Activated CD4-positive, alpha-beta T cell treated with anti-CD3 and anti-CD28 coated beads, Interleukin-10, Interleukin-2, amounts not matched to agents 100 ng/mL and 50 ng/mL, durations not matched to agents 16 hours and 8 hours (primary cell): ENCODE data around the gene RIMS1.

Experiments
- DNase-seq: peaks from one replicate; pipeline ENCODE4 v3.0.0-alpha.2; 2020

The RIMS1 gene

DNA sequence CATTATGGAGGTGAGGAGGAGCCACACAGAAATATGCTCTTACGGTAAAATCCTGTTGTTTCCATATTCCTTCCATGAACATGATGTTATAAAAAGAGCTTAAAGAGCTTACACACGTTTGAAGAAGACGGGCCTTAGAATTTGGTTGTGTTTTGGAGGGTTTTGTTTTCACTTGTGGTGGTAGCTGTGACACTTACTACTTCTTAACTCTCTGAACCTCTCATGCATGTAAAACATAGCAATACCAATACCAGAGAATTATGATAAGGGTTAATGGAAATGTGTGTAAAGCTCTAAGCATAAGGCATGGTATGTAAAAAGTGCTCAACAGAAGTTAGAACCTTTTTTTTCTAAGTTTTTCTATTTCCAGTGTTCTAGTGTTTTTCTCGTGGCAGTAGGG lies 479.4 kb downstream of the RIMS1 start:
- DNase-seq = no peak

DNA sequence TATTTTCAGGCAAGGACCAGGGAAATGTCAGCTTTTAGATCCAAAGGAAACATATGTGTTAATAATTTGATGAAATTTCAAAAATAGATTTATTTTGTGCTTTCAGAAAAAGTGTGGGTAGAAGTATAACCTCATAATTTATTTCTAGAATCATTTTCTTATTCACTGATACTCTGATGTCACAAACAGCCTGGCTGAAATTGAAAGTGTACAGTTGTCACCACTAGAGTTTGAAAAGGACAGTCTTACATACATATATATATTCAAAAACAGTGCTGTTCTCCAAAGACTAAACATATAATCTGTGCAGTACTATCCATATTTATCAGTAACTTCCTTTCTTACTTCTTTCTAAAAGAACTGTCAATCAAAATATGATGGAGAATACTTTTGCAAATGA lies 481.1 kb downstream of the RIMS1 start:
- no peak for DNase-seq

DNA sequence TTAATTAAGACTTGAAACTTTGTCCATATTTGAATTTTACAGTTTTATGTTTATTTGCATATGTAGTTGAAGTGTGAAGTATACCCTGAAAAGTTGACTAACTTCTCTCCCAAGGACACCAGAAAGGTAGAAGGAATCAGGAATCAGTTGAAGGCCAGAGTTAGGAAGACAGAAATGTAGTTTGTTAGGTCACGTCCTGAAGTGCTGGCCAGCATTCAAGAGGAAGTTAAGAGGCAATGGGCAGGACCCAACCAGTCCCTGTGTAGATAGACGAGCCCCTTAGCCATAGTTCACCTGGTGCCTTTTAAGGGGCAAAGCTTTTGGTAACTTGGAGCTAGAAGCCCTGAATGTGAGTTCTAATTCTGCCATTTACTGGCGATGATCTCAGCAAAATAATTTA lies 485.1 kb downstream of the RIMS1 start:
- DNase-seq = no peak

DNA sequence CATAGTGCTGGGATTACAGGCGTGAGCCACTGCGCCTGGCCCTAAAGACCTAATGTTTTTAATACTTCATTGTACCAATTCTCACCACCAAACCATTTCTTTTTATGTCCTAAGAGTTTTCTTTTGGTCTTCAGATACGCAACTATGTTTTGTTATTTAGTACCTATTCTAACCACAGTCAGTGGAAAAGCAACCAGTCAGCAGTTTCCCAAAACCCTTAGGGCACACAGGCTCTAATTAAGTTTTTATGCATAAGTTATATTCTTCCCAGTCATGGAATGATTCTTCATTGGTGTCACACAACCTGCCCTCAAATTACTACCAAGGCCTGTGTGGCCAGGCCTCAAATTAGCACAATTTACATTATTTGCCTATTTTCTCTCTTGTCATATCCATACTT lies 487.8 kb downstream of the RIMS1 start:
- DNase-seq = no peak

DNA sequence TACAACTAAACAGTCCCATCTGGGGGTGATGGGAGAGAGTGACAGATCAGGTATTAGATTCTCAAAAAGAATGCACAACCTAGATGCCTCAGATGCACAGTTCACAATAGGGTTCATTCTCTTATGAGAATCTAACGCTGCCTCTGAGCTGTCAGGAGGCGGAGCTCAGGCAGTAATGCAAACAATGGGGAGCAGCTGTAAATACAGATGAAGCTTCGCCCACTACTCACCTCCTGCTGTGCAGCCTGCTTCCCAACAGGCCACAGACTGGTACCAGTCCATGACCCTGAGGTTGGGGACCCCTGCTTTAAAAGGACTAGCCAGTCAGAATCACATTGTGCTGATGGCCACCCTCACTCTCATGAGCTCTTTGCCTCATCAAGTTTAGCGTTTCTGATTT lies 488.5 kb downstream of the RIMS1 start:
- DNase-seq = no peak

DNA sequence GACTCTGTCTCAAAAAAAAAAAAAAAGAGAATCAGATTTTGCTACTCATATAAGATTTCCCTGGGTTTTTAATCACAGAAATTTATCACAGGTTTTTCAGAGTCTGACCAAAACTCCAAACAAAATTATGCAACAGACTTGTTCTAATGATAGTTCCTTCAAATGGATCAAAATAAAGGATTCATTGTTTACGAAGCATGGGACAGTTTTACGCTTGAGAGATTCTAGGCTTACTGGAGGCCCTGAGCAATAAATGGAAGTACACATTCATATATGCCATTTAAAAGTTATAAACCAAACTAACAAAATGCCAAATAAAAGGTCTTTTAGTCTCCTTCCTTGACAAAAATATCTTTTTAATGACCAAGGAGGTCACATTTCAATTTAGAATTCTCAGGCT lies 490.4 kb downstream of the RIMS1 start:
- no peak for DNase-seq

DNA sequence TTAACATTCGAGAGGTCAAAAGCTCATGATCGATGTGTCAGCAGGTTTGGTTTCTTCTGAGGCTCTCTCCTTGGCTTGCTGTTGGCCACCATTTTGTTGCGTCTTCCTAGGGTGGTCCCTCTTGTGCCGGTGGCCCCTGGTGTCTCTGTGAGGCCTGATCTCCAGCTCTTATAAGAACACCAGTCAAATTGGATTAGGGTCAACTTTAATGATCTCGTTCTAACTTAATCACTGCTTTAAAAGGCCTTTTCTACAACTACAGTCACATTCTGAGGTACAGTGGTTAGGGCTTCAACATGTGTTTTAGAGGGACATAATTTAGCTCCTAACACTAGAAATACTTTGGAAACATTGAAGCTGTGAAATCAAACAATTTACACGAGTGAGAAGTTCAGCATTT lies 494.7 kb downstream of the RIMS1 start:
- DNase-seq = no peak

DNA sequence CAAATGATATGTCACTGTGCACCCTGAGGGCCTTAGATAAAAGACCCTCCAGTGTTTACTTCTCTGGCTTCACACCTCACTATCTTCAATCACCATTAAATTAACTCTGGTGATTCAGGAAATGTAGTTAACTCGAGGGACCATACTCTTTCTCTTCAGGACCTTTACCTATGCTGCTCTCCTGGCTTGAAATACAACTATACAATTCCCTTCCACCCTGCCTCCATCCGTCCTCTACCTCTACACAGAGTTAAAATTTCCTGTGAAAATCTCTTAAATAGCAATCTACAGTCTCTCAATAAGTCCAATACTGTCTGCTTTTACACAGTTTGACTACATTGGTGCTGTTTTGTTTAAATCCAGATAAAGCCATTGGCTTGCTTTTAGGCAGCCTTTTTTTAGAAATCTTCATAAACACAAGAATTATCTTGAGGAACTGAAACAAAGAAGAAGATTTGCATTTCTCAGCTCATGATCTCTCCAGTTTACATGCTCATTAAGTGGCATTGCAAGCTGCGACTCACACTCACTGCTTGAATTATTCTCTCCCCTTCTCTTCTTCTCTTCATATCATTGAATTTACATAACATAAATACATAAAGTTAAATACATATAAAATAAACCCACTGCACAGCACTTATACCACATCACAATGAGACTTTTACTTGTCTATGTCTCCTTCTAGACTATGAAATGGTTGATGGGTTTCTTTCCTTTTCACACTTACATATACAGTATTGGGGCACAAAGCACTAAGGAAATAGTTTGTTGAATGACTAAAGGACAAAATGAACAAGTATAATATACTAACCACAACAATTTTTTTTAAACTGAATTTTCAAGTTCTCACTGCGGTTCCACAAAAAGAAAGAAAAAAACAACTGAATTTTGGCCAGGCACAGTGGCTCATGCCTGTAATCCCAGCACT lies 496.5 kb downstream of the RIMS1 start:
- no peak for DNase-seq

DNA sequence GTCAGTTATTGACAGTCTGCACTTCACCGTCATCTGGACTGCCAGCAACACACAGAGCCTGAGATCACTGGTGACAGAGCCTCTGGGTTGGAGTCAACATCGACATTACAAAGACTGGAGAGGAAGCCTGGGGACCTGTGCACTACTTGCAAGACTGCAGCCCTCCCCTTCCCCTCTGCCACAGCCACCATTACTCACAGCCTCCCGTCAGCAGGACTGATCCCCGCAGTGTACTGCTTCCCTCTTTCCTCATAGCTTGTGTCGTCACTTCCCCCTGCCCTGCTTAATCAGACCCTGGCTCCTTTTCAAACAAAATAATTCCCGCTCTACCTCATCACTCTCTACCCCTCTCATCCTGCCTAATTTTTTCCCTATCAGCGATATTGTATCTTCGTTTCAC lies 500.0 kb downstream of the RIMS1 start:
- no peak for DNase-seq

DNA sequence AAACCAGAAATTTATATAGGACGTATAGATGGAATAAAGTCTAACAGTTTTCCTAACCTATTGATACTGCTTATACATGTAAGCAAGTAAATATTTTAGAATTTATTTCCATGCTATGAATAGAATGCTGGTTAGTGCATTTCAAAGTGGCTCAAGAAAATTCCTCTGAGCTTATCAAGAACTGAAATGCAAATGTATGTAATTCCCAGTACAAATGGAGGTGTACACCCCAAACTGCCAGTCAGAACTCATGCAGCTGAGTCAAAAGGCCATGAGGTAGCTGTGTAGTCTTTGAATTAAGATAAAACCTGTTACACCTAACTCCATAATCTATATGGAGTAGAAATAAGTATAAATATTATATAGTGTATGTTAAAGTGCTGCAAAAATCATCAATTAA lies 503.3 kb downstream of the RIMS1 start:
- DNase-seq = no peak

DNA sequence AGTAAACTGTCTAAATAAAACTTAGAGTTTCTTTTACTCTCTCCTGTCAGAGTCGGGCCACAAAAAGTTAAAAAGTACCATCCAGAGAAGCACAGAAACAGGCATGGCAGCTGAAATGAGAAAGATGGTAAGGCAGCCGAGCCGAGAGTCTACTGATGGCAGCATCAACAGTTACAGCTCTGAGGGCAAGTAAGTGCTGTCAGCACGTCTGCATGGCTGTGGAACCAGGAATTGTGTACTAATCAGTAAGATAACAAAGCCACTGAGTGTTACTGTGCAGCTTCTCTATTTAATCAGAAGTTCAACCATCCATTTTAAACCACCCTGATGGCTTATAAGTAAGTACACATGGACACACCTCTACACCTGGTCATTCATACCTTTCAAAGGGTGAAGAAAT lies 504.2 kb downstream of the RIMS1 start:
- no peak for DNase-seq

DNA sequence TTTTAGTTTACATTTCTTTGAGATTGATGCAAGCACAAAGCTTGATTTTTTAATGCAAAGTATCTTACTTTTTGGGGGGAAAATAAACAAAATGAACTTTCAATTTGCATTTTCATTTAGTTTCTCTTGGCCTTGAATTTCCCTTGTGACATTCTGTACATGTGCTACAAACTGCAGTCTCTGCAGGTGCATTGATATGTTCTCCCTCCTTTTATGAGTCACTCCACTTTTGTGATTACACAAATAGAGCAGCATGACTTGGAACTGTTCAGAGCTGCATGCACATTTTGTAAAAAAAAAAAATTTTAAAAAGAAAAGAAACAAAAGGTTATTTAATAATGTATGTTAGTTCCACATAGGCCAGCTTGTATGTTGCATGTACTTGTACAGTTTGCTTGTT lies 515.5 kb downstream of the RIMS1 start:
- DNase-seq = peak; percentile 3

DNA sequence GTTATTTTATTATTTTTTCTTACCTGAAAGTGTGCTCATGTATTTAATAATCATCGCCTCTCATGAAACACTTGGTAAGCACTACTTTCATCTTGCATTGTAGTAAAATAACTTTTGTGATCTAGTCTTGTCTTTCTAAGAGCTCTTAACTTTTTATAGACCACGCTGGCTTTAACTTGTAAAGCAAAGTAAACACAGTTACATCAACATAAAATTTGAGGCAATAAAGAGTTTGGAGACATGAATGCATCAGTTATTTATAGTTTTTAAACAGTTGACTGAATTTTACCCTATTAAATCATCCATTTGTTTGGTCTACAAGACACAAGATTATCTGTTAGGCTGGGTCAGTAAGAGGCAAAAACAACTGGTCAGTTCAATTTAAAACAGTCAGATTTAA lies 517.1 kb downstream of the RIMS1 start:
- DNase-seq = no peak

DNA sequence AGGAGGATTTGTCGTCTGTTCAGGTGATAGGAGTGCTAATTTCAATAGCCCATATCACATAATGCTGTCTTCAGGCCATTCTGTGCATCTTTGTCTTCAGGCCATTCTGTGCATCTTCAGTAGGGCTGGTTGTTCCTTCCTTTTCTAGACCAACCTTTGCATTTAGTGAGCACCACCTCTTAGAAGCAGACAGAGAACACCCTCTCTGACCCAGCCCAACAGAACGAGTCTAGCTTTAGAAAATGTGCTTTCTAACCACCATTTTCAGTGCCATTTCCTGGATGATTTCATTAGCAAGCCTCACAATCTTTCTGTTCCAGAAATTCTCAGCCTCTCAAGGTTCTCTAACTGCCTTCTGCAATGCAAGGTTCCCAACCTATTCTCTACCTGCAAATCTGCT lies 520.2 kb downstream of the RIMS1 start:
- no peak for DNase-seq

DNA sequence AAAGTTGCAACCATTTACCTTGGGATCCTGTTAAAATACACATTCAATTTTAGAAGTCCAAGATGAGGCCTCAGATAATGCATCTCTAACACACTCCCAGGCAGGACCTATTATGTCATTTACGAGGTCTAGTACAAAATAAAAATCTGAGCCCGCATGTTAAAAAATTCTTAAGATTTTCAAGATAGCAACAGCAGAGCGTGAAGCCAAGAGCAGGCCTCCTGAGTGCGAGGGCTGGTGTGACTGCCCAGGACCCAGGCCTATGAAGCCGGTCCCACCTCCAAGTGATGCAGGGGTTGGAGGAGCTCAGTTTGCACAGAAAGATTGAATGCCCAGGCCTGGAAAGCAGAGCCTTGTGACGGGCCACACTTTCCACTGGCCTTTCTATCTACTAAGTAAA lies 524.4 kb downstream of the RIMS1 start:
- no peak for DNase-seq

DNA sequence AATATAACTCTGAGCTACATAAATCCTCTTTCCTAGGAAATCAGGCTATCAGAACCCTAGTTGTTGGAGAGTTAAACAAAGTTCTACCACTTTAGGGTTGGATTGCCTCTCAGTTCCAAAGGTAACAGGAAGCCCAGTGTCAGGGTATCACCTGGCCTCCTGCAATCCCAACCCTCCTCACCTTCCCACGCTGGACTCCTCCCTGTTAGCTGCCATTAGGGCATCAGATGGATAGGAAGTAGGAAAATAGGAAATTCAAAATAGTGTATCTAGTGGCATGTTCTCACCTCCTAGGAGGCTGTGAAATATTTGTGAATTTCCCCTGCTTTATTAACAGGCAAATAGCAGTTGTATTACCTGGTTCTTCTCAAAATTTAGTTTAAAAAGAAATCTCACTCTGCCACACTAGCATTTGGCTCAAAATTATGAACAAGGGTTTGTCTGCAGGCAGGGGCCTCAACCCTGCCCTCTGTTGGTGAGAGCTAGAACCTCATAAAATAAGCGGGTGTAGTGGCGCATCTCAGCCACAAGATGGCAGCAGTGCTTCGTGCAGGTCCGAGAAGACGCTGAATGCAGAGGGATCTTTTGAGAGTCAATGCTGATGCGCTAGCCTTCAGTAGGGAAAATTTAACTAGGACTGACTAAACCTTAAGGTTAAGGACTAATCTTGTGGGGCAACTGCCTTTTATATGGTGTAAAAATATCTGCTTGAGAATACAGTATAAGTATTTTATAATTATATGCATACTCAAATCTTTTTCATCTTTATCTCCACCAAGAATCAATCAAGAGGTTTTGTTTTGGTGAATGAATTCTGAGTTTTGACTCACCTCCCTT lies 525.7 kb downstream of the RIMS1 start:
- DNase-seq = peak; percentile 78

DNA sequence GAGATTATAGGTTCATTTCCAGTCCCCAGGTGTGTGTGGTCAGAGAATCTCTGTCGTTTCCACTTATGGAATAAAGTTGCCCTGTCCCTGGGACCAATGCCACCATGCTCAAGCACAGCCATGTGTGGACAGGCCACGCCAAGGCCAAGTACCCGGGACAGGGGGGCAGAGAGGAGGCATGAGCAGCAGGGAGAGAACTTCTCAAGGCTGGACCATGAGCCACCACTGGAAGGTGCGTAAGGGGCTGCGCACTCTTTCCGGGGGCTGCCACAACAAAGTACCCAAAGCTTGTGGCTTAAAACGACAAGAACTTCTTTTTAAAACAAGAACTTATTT lies 526.3 kb downstream of the RIMS1 start:
- DNase-seq = no peak

DNA sequence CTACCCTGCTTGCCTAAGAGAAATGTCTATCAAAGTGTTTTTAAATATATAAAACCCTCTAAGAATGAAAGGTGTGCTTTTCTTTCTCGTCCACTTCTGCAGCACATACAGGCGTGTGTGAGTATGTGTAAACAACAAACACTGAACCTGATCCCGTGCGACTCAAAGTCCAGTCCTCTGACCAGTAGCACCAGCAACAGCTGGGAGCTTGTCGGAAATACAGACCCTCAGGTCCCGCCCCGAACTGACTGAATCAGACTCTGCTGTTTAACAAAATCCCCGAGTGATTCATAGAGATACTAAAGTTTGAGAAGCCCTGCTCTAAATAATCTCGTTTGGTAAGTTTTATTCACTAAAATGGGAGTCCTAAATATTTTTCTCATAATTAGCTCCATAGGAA lies 527.5 kb downstream of the RIMS1 start:
- no peak for DNase-seq

DNA sequence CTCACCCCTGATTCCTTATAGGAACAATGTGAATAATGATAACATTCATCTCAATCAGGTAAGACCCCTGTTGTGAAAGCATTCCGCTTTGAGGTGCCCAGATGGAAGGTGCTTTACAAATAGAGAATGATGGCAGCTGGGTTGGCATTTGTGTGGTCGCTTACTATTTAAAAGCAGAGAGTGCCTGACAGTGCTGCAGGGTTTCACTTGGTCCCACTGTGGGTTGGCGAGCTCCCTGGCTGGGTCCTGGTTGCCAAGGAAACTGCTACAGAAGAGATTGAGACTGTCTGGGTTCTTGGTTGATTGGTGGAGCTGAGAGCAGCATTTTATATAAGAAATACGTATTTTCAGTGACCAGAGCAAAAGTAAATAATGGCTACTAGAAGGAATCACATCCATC lies 528.3 kb downstream of the RIMS1 start:
- no peak for DNase-seq

DNA sequence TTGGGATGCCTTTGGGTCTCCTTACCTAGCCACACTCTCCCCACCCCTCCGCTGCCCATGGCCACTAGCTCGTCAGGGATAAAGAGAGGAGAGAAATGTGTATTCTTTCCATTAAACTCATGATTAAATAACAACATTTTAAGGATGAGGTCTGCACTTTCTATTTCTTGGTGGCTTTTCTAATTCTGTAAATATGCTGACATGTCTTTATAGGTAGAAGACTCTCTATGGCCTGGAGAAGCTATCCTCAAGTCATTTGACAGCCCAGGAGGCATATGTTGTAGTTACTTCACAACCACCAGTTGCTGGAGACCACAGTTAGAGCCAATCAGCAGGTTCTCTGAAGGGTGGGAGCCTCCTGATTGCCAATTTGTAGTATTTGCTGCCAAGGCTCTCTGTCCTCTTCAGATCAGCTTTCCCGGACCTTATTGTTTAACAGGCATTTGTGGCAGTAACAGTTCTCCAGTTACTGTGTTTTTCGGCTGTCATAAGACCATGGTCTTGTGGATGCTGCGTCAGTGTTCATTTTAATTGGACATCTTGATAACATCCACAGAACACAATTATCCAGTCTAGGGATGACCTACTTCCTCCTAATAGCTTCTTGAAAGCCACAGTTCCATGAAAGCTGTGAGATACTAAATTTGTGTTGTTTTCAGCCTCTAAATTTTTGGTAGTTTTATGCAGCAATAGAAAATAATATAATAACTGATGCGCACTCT lies 530.6 kb downstream of the RIMS1 start:
- DNase-seq = no peak

DNA sequence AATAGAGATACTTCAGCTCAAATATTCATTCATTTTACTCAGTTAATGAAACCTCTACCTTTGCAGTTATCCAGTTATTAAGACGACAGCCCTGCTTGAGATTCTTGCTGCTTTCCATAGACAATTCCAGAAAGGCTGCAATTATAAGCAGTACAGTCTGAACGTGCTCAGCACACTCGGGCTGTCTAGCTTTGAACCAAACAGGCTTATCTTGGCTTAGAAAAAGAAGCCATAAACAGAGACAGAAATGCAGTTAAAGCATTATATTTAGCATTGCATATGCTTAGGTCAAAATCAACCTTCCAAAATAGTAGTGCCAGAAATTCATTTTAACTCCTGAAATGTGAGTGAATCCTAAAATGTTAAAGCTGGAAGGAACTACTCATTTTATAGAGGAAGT lies 531.4 kb downstream of the RIMS1 start:
- no peak for DNase-seq

DNA sequence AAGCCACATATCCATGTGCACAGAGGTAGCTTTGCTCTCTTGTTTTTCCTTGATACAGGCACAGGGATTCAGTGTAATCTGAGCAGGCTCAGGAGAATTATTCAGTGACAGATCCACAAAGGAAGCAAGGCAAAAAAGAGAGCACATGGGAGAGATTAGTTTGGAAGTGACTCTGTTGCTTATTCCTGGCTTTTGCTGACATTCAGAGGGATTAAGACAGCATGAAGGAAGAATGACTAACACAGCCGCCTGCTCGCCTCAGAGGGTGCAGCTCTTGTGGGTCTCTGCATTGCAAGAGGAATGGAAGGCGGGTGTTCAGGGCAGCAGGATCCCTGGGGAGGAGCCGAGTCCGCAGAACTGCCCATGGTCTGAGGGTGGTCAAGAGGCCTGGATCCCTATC lies 532.1 kb downstream of the RIMS1 start:
- DNase-seq = no peak

DNA sequence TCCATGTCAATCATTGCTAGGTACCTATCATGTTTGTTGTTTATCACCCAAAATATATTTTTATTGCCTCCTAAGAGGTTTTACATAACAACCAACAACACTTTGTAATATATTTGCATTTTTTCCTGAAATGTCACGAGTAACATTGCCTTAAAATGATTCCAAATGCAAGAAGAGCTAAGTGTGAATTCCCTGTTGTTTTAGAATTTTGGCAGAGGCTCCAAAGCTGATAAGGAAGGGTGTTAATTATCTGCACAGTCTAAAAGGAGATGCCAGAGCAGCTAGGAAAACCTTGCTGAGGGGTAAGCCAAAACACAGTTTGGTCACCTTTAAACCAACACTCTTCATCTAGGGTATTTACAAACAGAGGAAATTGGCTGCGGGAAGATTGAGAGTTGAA lies 533.6 kb downstream of the RIMS1 start:
- DNase-seq = no peak

DNA sequence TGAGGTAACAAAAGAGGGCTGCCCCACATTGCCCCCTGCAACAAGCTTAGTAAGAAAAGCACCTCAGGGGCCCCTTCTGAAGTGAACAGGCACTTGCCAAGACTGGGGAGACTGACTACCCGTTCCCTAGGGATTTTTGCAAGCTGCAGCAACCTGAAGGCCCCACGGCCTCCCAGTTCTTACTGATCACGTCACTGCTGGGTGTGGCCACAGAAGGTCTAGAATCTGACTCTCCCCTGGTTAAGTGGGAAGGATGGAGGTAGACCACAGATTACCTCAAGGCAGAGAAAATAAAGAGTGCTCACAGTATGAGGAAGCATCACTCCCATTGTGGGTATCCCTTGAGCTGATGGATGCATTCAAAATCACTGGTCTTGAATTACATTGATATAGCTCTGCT lies 534.1 kb downstream of the RIMS1 start:
- DNase-seq = no peak
